AG04450 (cell line): Measurements from ENCODE around the gene FARP1. TPM values are rescaled to one million over a fixed set of nuclear protein-coding genes. Genes with fewer than 3 reads are reported as not detected.

Source experiments
- CTCF ChIA-PET: fragments of 300-600, 350-600 bp; formaldehyde crosslinking; extraction: SDS; loops from one replicate; lab custom pipeline; 2022; ENCODE audit warnings: antibody characterized with exemption, inconsistent platforms; lab: Charles Lee
- POLR2A ChIA-PET: fragments of 350-600 bp; formaldehyde crosslinking; extraction: SDS; loops from one replicate; lab custom pipeline; 2021; ENCODE audit warnings: antibody characterized with exemption, inconsistent platforms; lab: Yijun Ruan, JAX
- DNase-seq: peaks from one replicate; pipeline ENCODE4 v3.0.0-alpha.2; 2011; ENCODE audit warnings: low read depth, low spot score
- H3K27ac ChIP-seq: one replicate; pipeline ENCODE4 v1.5.1; 2012; ENCODE audit warnings: low read depth, low read length, control low read depth
- H3K27me3 ChIP-seq: one replicate; pipeline ENCODE4 v1.6.0; 2012; ENCODE audit warnings: low read length; ENCODE audit not compliant: control insufficient read depth, insufficient read depth
- H3K4me3 ChIP-seq: 2 replicates; pipeline ENCODE4 v1.5.1; 2011; ENCODE audit warnings: mild to moderate bottlenecking, low read depth, low read length, control low read depth
- H3K9me3 ChIP-seq: 2 replicates; pipeline ENCODE4 v1.5.1; 2012; ENCODE audit warnings: low read length; ENCODE audit not compliant: control insufficient read depth, insufficient read depth
- CTCF ChIP-seq: IDR thresholded peaks from 2 replicates; pipeline ENCODE4 v1.5.1; 2011; ENCODE audit warnings: low read depth, low read length, control low read depth, inconsistent platforms
- polyA plus RNA-seq: library from polyadenylated mRNA; depleted of rRNA; stranded (reverse); fragments of >200 nt; gene quantifications from 2 replicates; pipeline ENCODE4 v1.2.3, GENCODE V29; 2011

The FARP1 gene
- polyA plus RNA-seq, 1 experiment, result 76.4 TPM

GRCh38 chr13:98246538-98247172, 103.8 kb downstream of the FARP1 start:
- CTCF ChIA-PET, result interaction anchor here (1.3 kb wide), 1 partner anchor 9 kb away, joined by 3 read pairs; no protein-coding TSS in a partner anchor
- no peak for DNase-seq
- POLR2A ChIA-PET, result interaction anchor here (0.7 kb wide), 2 partner anchors 8 to 55 kb away, joined by 3 to 6 read pairs; no protein-coding TSS in a partner anchor

GRCh38 chr13:98251708-98252107, 108.8 kb downstream of the FARP1 start:
- POLR2A ChIA-PET, result interaction anchor here (0.6 kb wide), 1 partner anchor 67 kb away, joined by 3 read pairs; no protein-coding TSS in a partner anchor
- DNase-seq, result no peak
- Histone ChIP-seq H3K4me3 (no peak overlapping the region), H3K9me3 (no peaks in the 10 kb centered on the region), H3K27ac (no peak overlapping the region), H3K27me3 (no peaks in the 10 kb centered on the region)
- no peak for TF ChIP-seq CTCF
- CTCF ChIA-PET, result no interaction called here

More at GRCh38 chr13:98246538-98247172, 103.8 kb downstream of the FARP1 start:
- TF ChIP-seq CTCF, result no peak
- Histone ChIP-seq H3K4me3 (no peak overlapping the region), H3K27me3 (no peaks in the 10 kb centered on the region), H3K9me3 (no peaks in the 10 kb centered on the region), H3K27ac (no peak overlapping the region)

GRCh38 chr13:98252931-98253470, 110.1 kb downstream of the FARP1 start:
- Histone ChIP-seq H3K27me3 (no peaks in the 10 kb centered on the region), H3K9me3 (no peaks in the 10 kb centered on the region), H3K27ac (no peak overlapping the region), H3K4me3 (no peak overlapping the region)
- CTCF ChIA-PET, result no interaction called here
- no peak for TF ChIP-seq CTCF
- DNase-seq, result no peak
- POLR2A ChIA-PET, result no interaction called here

GRCh38 chr13:98253526-98253925, 110.6 kb downstream of the FARP1 start:
- Histone ChIP-seq H3K27ac (no peak overlapping the region), H3K9me3 (no peaks in the 10 kb centered on the region), H3K4me3 (no peak overlapping the region), H3K27me3 (no peaks in the 10 kb centered on the region)
- no peak for TF ChIP-seq CTCF
- DNase-seq, result no peak
- ChIA-PET CTCF (interaction anchor here (0.6 kb wide), 1 partner anchor 588 kb away, joined by 4 read pairs; no protein-coding TSS in a partner anchor), POLR2A (no interaction called here)

- Histone ChIP-seq H3K27ac (no peak overlapping the region), H3K4me3 (no peak overlapping the region), H3K9me3 (no peaks in the 10 kb centered on the region), H3K27me3 (no peaks in the 10 kb centered on the region)
- no peak for DNase-seq
- ChIA-PET CTCF (no interaction called here), POLR2A (interaction anchor here (0.5 to 1.1 kb wide), 2 partner anchors 8 to 11 kb away, joined by 3 to 6 read pairs; no protein-coding TSS in a partner anchor)
- TF ChIP-seq CTCF, result no peak
Measured at GRCh38 chr13:98254513-98254912, 111.6 kb downstream of the FARP1 start.
